HG02840 (cell line): ENCODE results near the gene WNT3.

ENCODE experiments used
- ATAC-seq: cut with Tn5 transposase; IDR thresholded peaks from one replicate; pipeline ENCODE4 v1.9.1; 2021; ENCODE audit warnings: mild to moderate bottlenecking, moderate library complexity, moderate number of reproducible peaks; ENCODE audit not compliant: unreplicated experiment, low FRiP score

The WNT3 gene

GRCh38 chr17:46739982-46740381, 78.5 kb downstream of the WNT3 start:
- no peak for ATAC-seq

- ATAC-seq, result no peak
Measured at GRCh38 chr17:46738544-46738943, 79.9 kb downstream of the WNT3 start.

GRCh38 chr17:46737326-46737725, 81.2 kb downstream of the WNT3 start:
- no peak for ATAC-seq

GRCh38 chr17:46736100-46736499, 82.4 kb downstream of the WNT3 start:
- ATAC-seq, result no peak

- ATAC-seq, result no peak
Measured at GRCh38 chr17:46733837-46734475, 84.5 kb downstream of the WNT3 start.

- no peak for ATAC-seq
Measured at GRCh38 chr17:46732754-46733398, 85.6 kb downstream of the WNT3 start.

- ATAC-seq, result no peak
Measured at GRCh38 chr17:46732160-46732559, 86.3 kb downstream of the WNT3 start.

GRCh38 chr17:46730679-46731078, 87.8 kb downstream of the WNT3 start:
- ATAC-seq, result no peak

- no peak for ATAC-seq
Measured at GRCh38 chr17:46730026-46730425, 88.5 kb downstream of the WNT3 start.

GRCh38 chr17:46727572-46728348, 90.7 kb downstream of the WNT3 start:
- ATAC-seq, result no peak

- ATAC-seq, result no peak
Measured at GRCh38 chr17:46726206-46726605, 92.3 kb downstream of the WNT3 start.

GRCh38 chr17:46722662-46723285, 95.7 kb downstream of the WNT3 start:
- ATAC-seq, result no peak

- no peak for ATAC-seq
Measured at GRCh38 chr17:46720408-46720807, 98.1 kb downstream of the WNT3 start.

- ATAC-seq, result no peak
Measured at GRCh38 chr17:46719891-46720290, 98.6 kb downstream of the WNT3 start.

GRCh38 chr17:46717999-46718398, 100.5 kb downstream of the WNT3 start:
- ATAC-seq, result no peak
